ENCODE data around the gene MYO1H. TPM values are rescaled to one million over a fixed set of nuclear protein-coding genes. Genes with fewer than 3 reads are reported as not detected.
"Not testable (repeated sequence)": the region's sequence is repeated elsewhere in the genome, so short reads cannot be mapped to it uniquely, and the experiment has no call there.

The MYO1H gene
- total RNA-seq, 1 donor = not detected

DNA sequence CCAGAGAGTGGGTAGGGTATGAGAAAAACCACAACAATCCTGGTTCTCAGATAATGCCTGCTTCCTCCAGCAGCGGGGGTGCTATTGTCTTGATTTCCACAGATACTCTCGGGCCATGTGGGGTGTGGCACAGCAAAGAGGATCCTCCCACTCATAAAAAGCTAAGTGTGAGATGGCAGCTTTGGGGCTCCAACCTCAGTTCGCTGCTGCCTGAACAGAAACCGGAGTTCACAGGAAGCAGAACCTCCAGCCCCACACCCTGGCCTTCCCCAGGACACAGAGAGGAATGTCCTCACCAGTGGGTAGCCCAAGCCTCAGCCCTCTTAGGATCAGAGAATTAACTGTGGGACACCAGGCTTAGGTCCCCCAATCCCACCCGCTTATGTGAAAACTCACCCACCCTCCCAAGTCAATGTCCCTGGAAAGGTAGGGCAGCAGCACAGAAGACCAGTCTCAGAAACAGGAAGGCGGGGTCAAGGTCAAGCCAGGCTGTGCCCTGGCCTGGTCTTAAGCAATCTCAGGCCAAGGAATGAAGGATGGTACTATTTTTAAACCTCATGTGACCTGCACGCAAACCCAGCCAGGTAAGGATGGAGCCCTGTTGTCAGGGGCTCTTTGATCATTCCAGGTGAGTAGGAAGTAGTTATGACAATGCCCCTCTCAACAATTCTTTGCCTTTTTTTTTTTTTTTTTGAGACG, 120.4 kb downstream of the MYO1H start:
- Histone ChIP-seq H3K36me3 (ENCODE audit: insufficient read depth, low read length) (peaks cover 66% of the 10 kb centered on the region), H3K27me3 (ENCODE audit: insufficient read depth, low read length) (no peaks in the 10 kb centered on the region), H3K27ac (ENCODE audit: low read depth, low read length) (peak overlapping the region; percentile 46), H2AFZ (ENCODE audit: low read length) (no peak overlapping the region), H3K4me1 (ENCODE audit: insufficient read depth, low read length) (peaks cover 28% of the 10 kb centered on the region), H3K9me3 (ENCODE audit: low read depth, low read length) (no peaks in the 10 kb centered on the region), H3K4me3 (ENCODE audit: insufficient read depth, low read length) (no peak overlapping the region), H4K20me1 (ENCODE audit: insufficient read depth, low read length) (peaks cover 39% of the 10 kb centered on the region), H3K79me2 (ENCODE audit: insufficient read depth, low read length) (peaks cover 94% of the 10 kb centered on the region), H3K4me2 (ENCODE audit: insufficient read depth, low read length) (no peak overlapping the region)
- TF ChIP-seq, protein P1, sequence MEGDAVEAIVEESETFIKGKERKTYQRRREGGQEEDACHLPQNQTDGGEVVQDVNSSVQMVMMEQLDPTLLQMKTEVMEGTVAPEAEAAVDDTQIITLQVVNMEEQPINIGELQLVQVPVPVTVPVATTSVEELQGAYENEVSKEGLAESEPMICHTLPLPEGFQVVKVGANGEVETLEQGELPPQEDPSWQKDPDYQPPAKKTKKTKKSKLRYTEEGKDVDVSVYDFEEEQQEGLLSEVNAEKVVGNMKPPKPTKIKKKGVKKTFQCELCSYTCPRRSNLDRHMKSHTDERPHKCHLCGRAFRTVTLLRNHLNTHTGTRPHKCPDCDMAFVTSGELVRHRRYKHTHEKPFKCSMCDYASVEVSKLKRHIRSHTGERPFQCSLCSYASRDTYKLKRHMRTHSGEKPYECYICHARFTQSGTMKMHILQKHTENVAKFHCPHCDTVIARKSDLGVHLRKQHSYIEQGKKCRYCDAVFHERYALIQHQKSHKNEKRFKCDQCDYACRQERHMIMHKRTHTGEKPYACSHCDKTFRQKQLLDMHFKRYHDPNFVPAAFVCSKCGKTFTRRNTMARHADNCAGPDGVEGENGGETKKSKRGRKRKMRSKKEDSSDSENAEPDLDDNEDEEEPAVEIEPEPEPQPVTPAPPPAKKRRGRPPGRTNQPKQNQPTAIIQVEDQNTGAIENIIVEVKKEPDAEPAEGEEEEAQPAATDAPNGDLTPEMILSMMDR (IDR thresholded peaks at IDR 0.05; ENCODE audit: extremely low read depth, low read depth, low read length) = no peak
- peak; percentile 68 for DNase-seq (ENCODE audit: insufficient read length, low spot score, missing footprints)

GRCh38 chr12:109469517-109469916, 121.8 kb downstream of the MYO1H start:
- peaks cover 69% of the 10 kb centered on the region for H3K36me3 ChIP-seq (ENCODE audit: insufficient read depth, low read length)
- H3K4me1 ChIP-seq (ENCODE audit: insufficient read depth, low read length) = peaks cover 17% of the 10 kb centered on the region
- no peak for DNase-seq (ENCODE audit: insufficient read length, low spot score, missing footprints)
- H3K4me2 ChIP-seq (ENCODE audit: insufficient read depth, low read length) = no peak overlapping the region
- no peak overlapping the region for H3K4me3 ChIP-seq (ENCODE audit: insufficient read depth, low read length)
- H3K9me3 ChIP-seq (ENCODE audit: low read depth, low read length) = no peaks in the 10 kb centered on the region
- H3K27ac ChIP-seq (ENCODE audit: low read depth, low read length) = no peak overlapping the region
- TF ChIP-seq, protein P1 (IDR thresholded peaks at IDR 0.05; ENCODE audit: extremely low read depth, low read depth, low read length) = no peak
- H4K20me1 ChIP-seq (ENCODE audit: insufficient read depth, low read length) = peaks cover 44% of the 10 kb centered on the region
- H3K27me3 ChIP-seq (ENCODE audit: insufficient read depth, low read length) = no peaks in the 10 kb centered on the region
- no peak overlapping the region for H2AFZ ChIP-seq (ENCODE audit: low read length)
- peaks cover 97% of the 10 kb centered on the region for H3K79me2 ChIP-seq (ENCODE audit: insufficient read depth, low read length)

GRCh38 chr12:109473006-109473405, 125.3 kb downstream of the MYO1H start:
- no peaks in the 10 kb centered on the region for H3K27me3 ChIP-seq (ENCODE audit: insufficient read depth, low read length)
- no peak for DNase-seq (ENCODE audit: insufficient read length, low spot score, missing footprints)
- H3K4me2 ChIP-seq (ENCODE audit: insufficient read depth, low read length) = no peak overlapping the region
- peak overlapping the region; percentile 40 for H3K27ac ChIP-seq (ENCODE audit: low read depth, low read length)
- no peaks in the 10 kb centered on the region for H3K9me3 ChIP-seq (ENCODE audit: low read depth, low read length)
- H2AFZ ChIP-seq (ENCODE audit: low read length) = no peak overlapping the region
- H3K36me3 ChIP-seq (ENCODE audit: insufficient read depth, low read length) = peaks cover 41% of the 10 kb centered on the region
- H3K4me3 ChIP-seq (ENCODE audit: insufficient read depth, low read length) = no peak overlapping the region
- peaks cover 95% of the 10 kb centered on the region for H3K79me2 ChIP-seq (ENCODE audit: insufficient read depth, low read length)
- TF ChIP-seq, protein P1 (IDR thresholded peaks at IDR 0.05; ENCODE audit: extremely low read depth, low read depth, low read length) = no peak
- peaks cover 30% of the 10 kb centered on the region for H3K4me1 ChIP-seq (ENCODE audit: insufficient read depth, low read length)
- peaks cover 58% of the 10 kb centered on the region for H4K20me1 ChIP-seq (ENCODE audit: insufficient read depth, low read length)

DNA sequence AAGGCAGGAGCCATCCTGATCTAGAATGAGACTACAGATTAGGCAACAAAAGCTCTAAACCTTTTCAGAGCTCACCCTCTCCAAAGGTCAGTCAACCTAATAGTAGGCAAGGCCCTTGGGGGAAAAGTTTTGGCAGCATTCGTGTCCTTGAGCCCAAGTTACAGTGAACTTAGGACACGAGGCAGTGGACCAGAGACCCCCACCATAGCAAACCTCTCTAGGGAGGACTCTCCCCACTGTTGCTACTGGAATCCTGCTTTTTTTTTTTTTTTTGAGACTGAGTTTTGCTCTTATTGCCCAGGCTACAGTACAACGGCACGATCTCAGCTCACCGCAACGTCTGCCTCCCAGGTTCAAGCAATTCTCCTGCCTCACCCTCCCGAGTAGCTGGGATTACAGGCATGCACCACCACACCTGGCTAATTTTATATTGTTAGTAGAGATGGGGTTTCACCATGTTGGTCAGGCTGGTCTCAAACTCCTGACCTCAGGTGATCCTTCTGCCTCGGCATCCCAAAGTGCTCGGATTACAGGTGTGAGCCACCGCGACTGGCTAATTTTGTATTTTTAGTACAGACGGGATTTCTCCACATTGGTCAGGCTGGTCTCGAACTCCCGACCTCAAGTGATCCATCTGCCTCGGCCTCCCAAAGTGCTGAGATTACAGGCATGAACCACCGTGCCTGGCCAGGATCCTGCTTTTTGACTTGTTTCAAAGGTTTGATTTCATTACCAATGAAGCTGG, 126.0 kb downstream of the MYO1H start:
- H4K20me1 ChIP-seq (ENCODE audit: insufficient read depth, low read length) = peaks cover 58% of the 10 kb centered on the region
- peak overlapping the region; percentile 99 for H3K27ac ChIP-seq (ENCODE audit: low read depth, low read length)
- peaks cover 97% of the 10 kb centered on the region for H3K79me2 ChIP-seq (ENCODE audit: insufficient read depth, low read length)
- H3K4me1 ChIP-seq (ENCODE audit: insufficient read depth, low read length) = peaks cover 34% of the 10 kb centered on the region
- H2AFZ ChIP-seq (ENCODE audit: low read length); H3K4me3 ChIP-seq (ENCODE audit: insufficient read depth, low read length); H3K4me2 ChIP-seq (ENCODE audit: insufficient read depth, low read length); H3K27me3 ChIP-seq (ENCODE audit: insufficient read depth, low read length); DNase-seq (ENCODE audit: insufficient read length, low spot score, missing footprints); H3K9me3 ChIP-seq (ENCODE audit: low read depth, low read length): not testable (repeated sequence)
- H3K36me3 ChIP-seq (ENCODE audit: insufficient read depth, low read length) = peaks cover 37% of the 10 kb centered on the region
